ENCODE data around the gene SEC61G. TPM values are rescaled to one million over a fixed set of nuclear protein-coding genes. Genes with fewer than 3 reads are reported as not detected.

Gene SEC61G
- total and polyA plus RNA-seq, 2 of the 4 experiments (the other 2 are of a cell fraction): 387 to 685 TPM

- Histone ChIP-seq H4K8ac (ENCODE audit: low read depth in 2 of 2, low read length in 2 of 2) (no peak overlapping the region), H2AK9ac (replicated peaks; ENCODE audit: low read depth, low read length, poor library complexity) (no peak overlapping the region), H2BK15ac (ENCODE audit: low read depth, low read length) (no peak overlapping the region), H2BK120ac (ENCODE audit: low read depth, low read length) (no peak overlapping the region), H2BK20ac (ENCODE audit: low read depth, low read length) (no peak overlapping the region), H4K20me1 (ENCODE audit: insufficient read depth, low read length) (no peaks in the 10 kb centered on the region), H3K36me3 (ENCODE audit: control insufficient read depth, insufficient read depth, low read length) (no peaks in the 10 kb centered on the region), H4K5ac (ENCODE audit: low read depth, low read length) (no peak overlapping the region), H3K27ac (ENCODE audit: insufficient read depth, low read length) (no peak overlapping the region), H3K4me2 (ENCODE audit: low read depth, low read length) (no peak overlapping the region), H3K9ac (ENCODE audit: low read depth, low read length) (no peak overlapping the region), H3K4ac (ENCODE audit: low read depth, low read length) (no peak overlapping the region), H3K79me1 (ENCODE audit: low read depth in 1 of 2, low read length in 2 of 2) (no peaks in the 10 kb centered on the region), H3K4me1 (ENCODE audit: control insufficient read depth, insufficient read depth, low read length) (no peaks in the 10 kb centered on the region), H2BK5ac (ENCODE audit: low read depth, low read length, poor library complexity, severe bottlenecking) (no peak overlapping the region), H3K14ac (replicated peaks; ENCODE audit: low read depth, low read length) (no peak overlapping the region), H3K9me3 (ENCODE audit: control insufficient read depth, insufficient read depth, low read length) (no peaks in the 10 kb centered on the region), H4K91ac (ENCODE audit: insufficient read depth, low read depth, low read length) (no peak overlapping the region), H3K4me3 (ENCODE audit: insufficient read depth, low read depth, low read length) (no peak overlapping the region), H2AK5ac (ENCODE audit: low read depth, low read length) (no peak overlapping the region), H3K23ac (ENCODE audit: low read depth, low read length) (no peak overlapping the region), H3K18ac (ENCODE audit: low read depth, low read length) (no peak overlapping the region), H3K27me3 (ENCODE audit: control insufficient read depth, insufficient read depth, low read length) (no peaks in the 10 kb centered on the region), H3K56ac (ENCODE audit: extremely low read depth, insufficient read depth, low read length) (no peak overlapping the region), H2AFZ (replicated peaks; ENCODE audit: low read length, poor library complexity) (no peak overlapping the region), H3K9me1 (ENCODE audit: insufficient read depth, low read length) (no peaks in the 10 kb centered on the region; the same call in 1 of the 2 replicates)
- ATAC-seq (ENCODE audit: low read depth): no peak
- no peak for DNase-seq
- CTCF ChIA-PET: no interaction called here
- in situ Hi-C loops (cut with MboI; ENCODE audit: low sequenced_read_pairs): no loop called here
- intact Hi-C loops (cut with micrococcal nuclease): no loop called here
- BruUV-seq (replicated peaks): no TSS peak
- no CpG with 5 or more reads among the region's 4 CpGs for WGBS, 2 experiments (ENCODE audit: extremely low coverage in 2 of 2, insufficient read length in 1 of 2)
- POLR2A ChIA-PET (ENCODE audit: unreplicated experiment): no interaction called here
- dilution Hi-C loops (cut with HindIII; ENCODE audit: low sequenced_read_pairs, unreplicated experiment): no loop called here
- no peak for TF ChIP-seq MAFK (IDR thresholded peaks at IDR 0.05; ENCODE audit: low read depth, low read length)
- TF ChIP-seq SMC3 (IDR thresholded peaks at IDR 0.05; ENCODE audit: low read depth, low read length): no peak
- TF ChIP-seq BHLHE40 (IDR thresholded peaks at IDR 0.05; ENCODE audit: low read depth, low read length): no peak
- no peak for TF ChIP-seq NFE2L2 (IDR thresholded peaks at IDR 0.05; ENCODE audit: low read depth, low read length)
- no peak for TF ChIP-seq MAZ (IDR thresholded peaks at IDR 0.05; ENCODE audit: borderline replicate concordance, low read depth, low read length)
- no peak for TF ChIP-seq FOS (IDR thresholded peaks at IDR 0.05; ENCODE audit: low read depth, low read length)
- TF ChIP-seq CEBPB (IDR thresholded peaks at IDR 0.05; ENCODE audit: low read depth, low read length): 0 out of 2 replicates have a peak, but pooled peaks have one; percentile 21
- no peak for TF ChIP-seq USF2 (IDR thresholded peaks at IDR 0.05; ENCODE audit: low read depth, low read length)
These were observed 46.2 kb downstream of the SEC61G start for GRCh38 chr7:54712820-54713219.

All from IMR-90 (cell line).